ENCODE results near the gene C4A. TPM values are rescaled to one million over a fixed set of nuclear protein-coding genes. Genes with fewer than 3 reads are reported as not detected.
A peak's percentile ranks its signal among the peaks of the same experiment; 100 is the strongest.

C4A gene
- total and polyA plus RNA-seq, 2 of the 13 experiments (the other 11 are each of a cell fraction or from before 2014, with no cell fraction given) = 165 to 478 TPM

DNA sequence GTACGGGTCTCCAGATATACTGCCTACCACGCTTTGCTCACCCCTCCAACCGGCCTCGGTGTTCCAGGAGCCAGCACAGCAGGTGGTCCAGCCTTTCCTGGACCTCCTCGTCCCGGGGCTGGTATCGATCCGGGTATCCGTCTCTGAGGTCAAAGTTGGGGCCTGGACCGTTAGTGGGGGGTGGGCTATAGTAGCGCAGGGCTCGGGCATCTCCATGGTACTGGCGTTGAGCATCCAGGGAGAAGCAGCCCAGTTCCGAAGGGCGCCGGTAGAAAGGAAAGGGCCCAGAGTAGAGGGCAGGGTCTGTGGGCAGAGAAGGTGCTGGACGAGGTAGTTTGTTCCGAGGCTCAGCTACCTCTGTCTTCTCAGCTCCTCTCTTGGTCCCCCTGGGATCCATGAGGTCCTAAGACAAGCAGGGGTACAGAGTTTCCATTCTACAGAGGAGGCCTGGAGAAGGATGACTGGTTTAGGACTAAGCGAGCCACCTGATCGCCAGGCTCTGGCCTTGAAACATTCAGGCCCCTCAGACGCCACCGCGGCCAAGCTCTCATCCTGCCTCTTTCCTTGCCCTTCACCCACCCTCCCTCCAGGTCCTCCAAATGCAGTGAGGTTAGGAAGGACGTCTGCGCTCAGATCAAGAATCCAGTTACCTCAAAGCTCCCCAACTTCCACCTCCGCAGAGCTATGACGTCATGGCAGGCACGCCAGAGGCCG is 10.4 kb upstream of the C4A start (continued):
- TF ChIP-seq, protein P1, sequence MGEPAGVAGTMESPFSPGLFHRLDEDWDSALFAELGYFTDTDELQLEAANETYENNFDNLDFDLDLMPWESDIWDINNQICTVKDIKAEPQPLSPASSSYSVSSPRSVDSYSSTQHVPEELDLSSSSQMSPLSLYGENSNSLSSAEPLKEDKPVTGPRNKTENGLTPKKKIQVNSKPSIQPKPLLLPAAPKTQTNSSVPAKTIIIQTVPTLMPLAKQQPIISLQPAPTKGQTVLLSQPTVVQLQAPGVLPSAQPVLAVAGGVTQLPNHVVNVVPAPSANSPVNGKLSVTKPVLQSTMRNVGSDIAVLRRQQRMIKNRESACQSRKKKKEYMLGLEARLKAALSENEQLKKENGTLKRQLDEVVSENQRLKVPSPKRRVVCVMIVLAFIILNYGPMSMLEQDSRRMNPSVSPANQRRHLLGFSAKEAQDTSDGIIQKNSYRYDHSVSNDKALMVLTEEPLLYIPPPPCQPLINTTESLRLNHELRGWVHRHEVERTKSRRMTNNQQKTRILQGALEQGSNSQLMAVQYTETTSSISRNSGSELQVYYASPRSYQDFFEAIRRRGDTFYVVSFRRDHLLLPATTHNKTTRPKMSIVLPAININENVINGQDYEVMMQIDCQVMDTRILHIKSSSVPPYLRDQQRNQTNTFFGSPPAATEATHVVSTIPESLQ (CRISPR knock-in tag; conservative IDR thresholded peaks at IDR 0.05) = no peak
- TF ChIP-seq ZNF598 (CRISPR knock-in tag; IDR thresholded peaks at IDR 0.05; ENCODE audit: borderline replicate concordance) (no peak), ZNF747 (CRISPR knock-in tag; IDR thresholded peaks at IDR 0.05; ENCODE audit: borderline replicate concordance) (0 out of 2 replicates have a peak, but pooled peaks have one; percentile 43), TSC22D2 (CRISPR knock-in tag; IDR thresholded peaks at IDR 0.05; ENCODE audit: borderline replicate concordance) (0 out of 2 replicates have a peak, but pooled peaks have one; percentile 20), AKAP8 (CRISPR knock-in tag; IDR thresholded peaks at IDR 0.05) (peak; percentile 88; the same call in 1 of the 2 replicates), SAFB2 (CRISPR knock-in tag; IDR thresholded peaks at IDR 0.05; ENCODE audit: borderline replicate concordance, low read depth) (peak; percentile 52; the same call in 1 of the 2 replicates), KLF12 (CRISPR knock-in tag; IDR thresholded peaks at IDR 0.05; ENCODE audit: borderline replicate concordance) (0 out of 2 replicates have a peak, but pooled peaks have one; percentile 72), ZBTB7B (CRISPR knock-in tag; IDR thresholded peaks at IDR 0.05) (peak; percentile 17; the same call in 1 of the 2 replicates), ZFP41 (CRISPR knock-in tag; IDR thresholded peaks at IDR 0.05; ENCODE audit: borderline replicate concordance) (no peak), CHD4 (IDR thresholded peaks at IDR 0.05; ENCODE audit: borderline replicate concordance, low read length) (peak; percentile 24; the same call in 1 of the 2 replicates), SRSF1 (optimal IDR thresholded peaks at IDR 0.05; ENCODE audit: low read depth, low read length) (peak; percentile 9), ZNF777 (CRISPR knock-in tag; IDR thresholded peaks at IDR 0.05) (peak; percentile 42; the same call in 1 of the 2 replicates)
- TF ChIP-seq, protein P2, sequence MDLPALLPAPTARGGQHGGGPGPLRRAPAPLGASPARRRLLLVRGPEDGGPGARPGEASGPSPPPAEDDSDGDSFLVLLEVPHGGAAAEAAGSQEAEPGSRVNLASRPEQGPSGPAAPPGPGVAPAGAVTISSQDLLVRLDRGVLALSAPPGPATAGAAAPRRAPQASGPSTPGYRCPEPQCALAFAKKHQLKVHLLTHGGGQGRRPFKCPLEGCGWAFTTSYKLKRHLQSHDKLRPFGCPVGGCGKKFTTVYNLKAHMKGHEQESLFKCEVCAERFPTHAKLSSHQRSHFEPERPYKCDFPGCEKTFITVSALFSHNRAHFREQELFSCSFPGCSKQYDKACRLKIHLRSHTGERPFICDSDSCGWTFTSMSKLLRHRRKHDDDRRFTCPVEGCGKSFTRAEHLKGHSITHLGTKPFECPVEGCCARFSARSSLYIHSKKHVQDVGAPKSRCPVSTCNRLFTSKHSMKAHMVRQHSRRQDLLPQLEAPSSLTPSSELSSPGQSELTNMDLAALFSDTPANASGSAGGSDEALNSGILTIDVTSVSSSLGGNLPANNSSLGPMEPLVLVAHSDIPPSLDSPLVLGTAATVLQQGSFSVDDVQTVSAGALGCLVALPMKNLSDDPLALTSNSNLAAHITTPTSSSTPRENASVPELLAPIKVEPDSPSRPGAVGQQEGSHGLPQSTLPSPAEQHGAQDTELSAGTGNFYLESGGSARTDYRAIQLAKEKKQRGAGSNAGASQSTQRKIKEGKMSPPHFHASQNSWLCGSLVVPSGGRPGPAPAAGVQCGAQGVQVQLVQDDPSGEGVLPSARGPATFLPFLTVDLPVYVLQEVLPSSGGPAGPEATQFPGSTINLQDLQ (CRISPR knock-in tag; IDR thresholded peaks at IDR 0.05) = peak; percentile 48; the same call in 1 of the 2 replicates
- TF ChIP-seq, protein P3, sequence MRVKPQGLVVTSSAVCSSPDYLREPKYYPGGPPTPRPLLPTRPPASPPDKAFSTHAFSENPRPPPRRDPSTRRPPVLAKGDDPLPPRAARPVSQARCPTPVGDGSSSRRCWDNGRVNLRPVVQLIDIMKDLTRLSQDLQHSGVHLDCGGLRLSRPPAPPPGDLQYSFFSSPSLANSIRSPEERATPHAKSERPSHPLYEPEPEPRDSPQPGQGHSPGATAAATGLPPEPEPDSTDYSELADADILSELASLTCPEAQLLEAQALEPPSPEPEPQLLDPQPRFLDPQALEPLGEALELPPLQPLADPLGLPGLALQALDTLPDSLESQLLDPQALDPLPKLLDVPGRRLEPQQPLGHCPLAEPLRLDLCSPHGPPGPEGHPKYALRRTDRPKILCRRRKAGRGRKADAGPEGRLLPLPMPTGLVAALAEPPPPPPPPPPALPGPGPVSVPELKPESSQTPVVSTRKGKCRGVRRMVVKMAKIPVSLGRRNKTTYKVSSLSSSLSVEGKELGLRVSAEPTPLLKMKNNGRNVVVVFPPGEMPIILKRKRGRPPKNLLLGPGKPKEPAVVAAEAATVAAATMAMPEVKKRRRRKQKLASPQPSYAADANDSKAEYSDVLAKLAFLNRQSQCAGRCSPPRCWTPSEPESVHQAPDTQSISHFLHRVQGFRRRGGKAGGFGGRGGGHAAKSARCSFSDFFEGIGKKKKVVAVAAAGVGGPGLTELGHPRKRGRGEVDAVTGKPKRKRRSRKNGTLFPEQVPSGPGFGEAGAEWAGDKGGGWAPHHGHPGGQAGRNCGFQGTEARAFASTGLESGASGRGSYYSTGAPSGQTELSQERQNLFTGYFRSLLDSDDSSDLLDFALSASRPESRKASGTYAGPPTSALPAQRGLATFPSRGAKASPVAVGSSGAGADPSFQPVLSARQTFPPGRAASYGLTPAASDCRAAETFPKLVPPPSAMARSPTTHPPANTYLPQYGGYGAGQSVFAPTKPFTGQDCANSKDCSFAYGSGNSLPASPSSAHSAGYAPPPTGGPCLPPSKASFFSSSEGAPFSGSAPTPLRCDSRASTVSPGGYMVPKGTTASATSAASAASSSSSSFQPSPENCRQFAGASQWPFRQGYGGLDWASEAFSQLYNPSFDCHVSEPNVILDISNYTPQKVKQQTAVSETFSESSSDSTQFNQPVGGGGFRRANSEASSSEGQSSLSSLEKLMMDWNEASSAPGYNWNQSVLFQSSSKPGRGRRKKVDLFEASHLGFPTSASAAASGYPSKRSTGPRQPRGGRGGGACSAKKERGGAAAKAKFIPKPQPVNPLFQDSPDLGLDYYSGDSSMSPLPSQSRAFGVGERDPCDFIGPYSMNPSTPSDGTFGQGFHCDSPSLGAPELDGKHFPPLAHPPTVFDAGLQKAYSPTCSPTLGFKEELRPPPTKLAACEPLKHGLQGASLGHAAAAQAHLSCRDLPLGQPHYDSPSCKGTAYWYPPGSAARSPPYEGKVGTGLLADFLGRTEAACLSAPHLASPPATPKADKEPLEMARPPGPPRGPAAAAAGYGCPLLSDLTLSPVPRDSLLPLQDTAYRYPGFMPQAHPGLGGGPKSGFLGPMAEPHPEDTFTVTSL (CRISPR knock-in tag; IDR thresholded peaks at IDR 0.05; ENCODE audit: borderline replicate concordance) = 0 out of 2 replicates have a peak, but pooled peaks have one; percentile 6
- TF ChIP-seq, protein P4, sequence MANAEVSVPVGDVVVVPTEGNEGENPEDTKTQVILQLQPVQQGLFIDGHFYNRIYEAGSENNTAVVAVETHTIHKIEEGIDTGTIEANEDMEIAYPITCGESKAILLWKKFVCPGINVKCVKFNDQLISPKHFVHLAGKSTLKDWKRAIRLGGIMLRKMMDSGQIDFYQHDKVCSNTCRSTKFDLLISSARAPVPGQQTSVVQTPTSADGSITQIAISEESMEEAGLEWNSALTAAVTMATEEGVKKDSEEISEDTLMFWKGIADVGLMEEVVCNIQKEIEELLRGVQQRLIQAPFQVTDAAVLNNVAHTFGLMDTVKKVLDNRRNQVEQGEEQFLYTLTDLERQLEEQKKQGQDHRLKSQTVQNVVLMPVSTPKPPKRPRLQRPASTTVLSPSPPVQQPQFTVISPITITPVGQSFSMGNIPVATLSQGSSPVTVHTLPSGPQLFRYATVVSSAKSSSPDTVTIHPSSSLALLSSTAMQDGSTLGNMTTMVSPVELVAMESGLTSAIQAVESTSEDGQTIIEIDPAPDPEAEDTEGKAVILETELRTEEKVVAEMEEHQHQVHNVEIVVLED (CRISPR knock-in tag; IDR thresholded peaks at IDR 0.05; ENCODE audit: borderline replicate concordance) = no peak

Measured in HepG2 (cell line).